ENCODE data around the gene NOL3. TPM values are rescaled to one million over a fixed set of nuclear protein-coding genes. Genes with fewer than 3 reads are reported as not detected.

Gene NOL3
- total RNA-seq, 1 donor from 2014 or later = 28.3 TPM

DNA sequence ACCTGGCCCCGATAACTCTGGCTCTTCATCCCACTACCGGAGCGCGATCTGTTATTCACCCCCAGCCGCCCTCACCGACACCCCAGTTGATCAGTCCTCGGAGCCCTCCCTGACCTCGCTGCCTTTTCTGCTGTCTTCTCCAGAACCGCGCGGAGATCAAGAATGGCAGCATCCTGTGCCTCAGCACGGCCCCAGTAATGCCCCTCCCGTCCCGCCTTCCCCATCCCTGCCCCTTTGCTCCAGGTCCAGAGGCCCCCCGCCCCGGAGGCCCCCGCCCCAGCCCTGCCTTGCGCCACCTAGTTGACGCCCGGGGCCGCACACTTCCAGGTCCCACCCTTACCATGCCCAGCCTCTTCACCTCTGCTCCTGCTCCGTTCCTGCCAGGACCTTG, 29.5 kb downstream of the NOL3 start:
- Histone ChIP-seq H3K27me3 (ENCODE audit: control insufficient read depth, insufficient read depth, low read length) (no peaks in the 10 kb centered on the region), H3K4me3 (ENCODE audit: low read depth, low read length) (no peak overlapping the region), H3K36me3 (ENCODE audit: control insufficient read depth, insufficient read depth, low read length) (peaks cover 2% of the 10 kb centered on the region)
- TF ChIP-seq, protein P1, sequence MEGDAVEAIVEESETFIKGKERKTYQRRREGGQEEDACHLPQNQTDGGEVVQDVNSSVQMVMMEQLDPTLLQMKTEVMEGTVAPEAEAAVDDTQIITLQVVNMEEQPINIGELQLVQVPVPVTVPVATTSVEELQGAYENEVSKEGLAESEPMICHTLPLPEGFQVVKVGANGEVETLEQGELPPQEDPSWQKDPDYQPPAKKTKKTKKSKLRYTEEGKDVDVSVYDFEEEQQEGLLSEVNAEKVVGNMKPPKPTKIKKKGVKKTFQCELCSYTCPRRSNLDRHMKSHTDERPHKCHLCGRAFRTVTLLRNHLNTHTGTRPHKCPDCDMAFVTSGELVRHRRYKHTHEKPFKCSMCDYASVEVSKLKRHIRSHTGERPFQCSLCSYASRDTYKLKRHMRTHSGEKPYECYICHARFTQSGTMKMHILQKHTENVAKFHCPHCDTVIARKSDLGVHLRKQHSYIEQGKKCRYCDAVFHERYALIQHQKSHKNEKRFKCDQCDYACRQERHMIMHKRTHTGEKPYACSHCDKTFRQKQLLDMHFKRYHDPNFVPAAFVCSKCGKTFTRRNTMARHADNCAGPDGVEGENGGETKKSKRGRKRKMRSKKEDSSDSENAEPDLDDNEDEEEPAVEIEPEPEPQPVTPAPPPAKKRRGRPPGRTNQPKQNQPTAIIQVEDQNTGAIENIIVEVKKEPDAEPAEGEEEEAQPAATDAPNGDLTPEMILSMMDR (IDR thresholded peaks at IDR 0.05; ENCODE audit: insufficient read depth, low read length, poor library complexity, severe bottlenecking) = no peak
- no peak for DNase-seq (ENCODE audit: low read depth)

GRCh38 chr16:67200491-67200890, 30.2 kb downstream of the NOL3 start:
- Histone ChIP-seq H3K4me3 (ENCODE audit: low read depth, low read length) (no peak overlapping the region), H3K36me3 (ENCODE audit: control insufficient read depth, insufficient read depth, low read length) (peaks cover 2% of the 10 kb centered on the region), H3K27me3 (ENCODE audit: control insufficient read depth, insufficient read depth, low read length) (no peaks in the 10 kb centered on the region)
- DNase-seq (ENCODE audit: low read depth) = no peak
- TF ChIP-seq, protein P1 (IDR thresholded peaks at IDR 0.05; ENCODE audit: insufficient read depth, low read length, poor library complexity, severe bottlenecking) = no peak

DNA sequence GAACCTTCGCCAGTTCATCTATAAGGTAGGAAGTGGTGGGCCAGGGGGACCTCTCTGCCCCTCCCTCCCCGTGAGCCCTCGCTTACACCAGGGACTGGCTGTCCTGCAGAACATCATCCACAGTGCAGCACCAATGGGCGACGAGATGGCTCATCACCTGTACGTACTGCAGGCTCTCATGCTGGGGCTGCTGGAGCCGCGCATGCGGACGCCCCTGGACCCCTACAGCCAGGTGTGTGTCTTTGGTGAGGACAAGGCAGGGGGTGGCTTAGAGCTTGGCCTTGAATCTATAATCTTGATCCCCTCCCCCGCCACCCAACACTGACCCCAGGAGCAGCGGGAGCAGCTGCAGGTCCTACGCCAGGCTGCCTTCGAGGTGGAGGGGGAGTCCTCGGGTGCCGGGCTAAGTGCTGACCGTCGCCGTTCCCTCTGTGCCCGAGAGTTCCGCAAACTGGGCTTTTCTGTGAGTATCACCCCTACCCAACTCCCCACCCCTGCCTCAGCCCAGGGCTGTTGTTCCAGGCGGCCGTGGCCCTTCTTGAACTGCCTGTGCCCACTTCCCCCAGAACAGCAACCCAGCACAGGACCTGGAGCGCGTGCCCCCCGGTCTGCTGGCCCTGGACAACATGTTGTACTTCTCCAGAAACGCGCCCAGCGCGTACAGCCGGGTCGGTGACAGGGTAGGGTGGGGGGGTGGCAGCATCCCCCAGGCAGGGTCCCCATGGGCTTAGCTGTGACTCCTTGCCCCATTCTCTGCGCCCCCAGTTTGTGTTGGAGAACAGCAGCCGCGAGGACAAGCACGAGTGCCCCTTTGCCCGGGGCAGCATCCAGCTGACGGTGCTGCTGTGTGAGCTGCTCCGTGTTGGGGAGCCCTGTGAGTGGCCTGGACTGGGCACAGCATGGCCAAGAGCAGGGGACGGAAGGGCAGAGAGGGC, 31.3 kb downstream of the NOL3 start:
- Histone ChIP-seq H3K36me3 (ENCODE audit: control insufficient read depth, insufficient read depth, low read length) (no peaks in the 10 kb centered on the region), H3K27me3 (ENCODE audit: control insufficient read depth, insufficient read depth, low read length) (no peaks in the 10 kb centered on the region), H3K4me3 (ENCODE audit: low read depth, low read length) (no peak overlapping the region)
- TF ChIP-seq, protein P1 (IDR thresholded peaks at IDR 0.05; ENCODE audit: insufficient read depth, low read length, poor library complexity, severe bottlenecking) = no peak
- DNase-seq (ENCODE audit: low read depth) = no peak

GRCh38 chr16:67202426-67202825, 32.1 kb downstream of the NOL3 start:
- no peaks in the 10 kb centered on the region for H3K36me3 ChIP-seq (ENCODE audit: control insufficient read depth, insufficient read depth, low read length)
- TF ChIP-seq, protein P1 (IDR thresholded peaks at IDR 0.05; ENCODE audit: insufficient read depth, low read length, poor library complexity, severe bottlenecking) = no peak

GRCh38 chr16:67202956-67203493, 32.7 kb downstream of the NOL3 start:
- no peaks in the 10 kb centered on the region for H3K36me3 ChIP-seq (ENCODE audit: control insufficient read depth, insufficient read depth, low read length)
- H3K27me3 ChIP-seq (ENCODE audit: control insufficient read depth, insufficient read depth, low read length) = no peaks in the 10 kb centered on the region
- no peak overlapping the region for H3K4me3 ChIP-seq (ENCODE audit: low read depth, low read length)
- no peak for DNase-seq (ENCODE audit: low read depth)
- TF ChIP-seq, protein P1 (IDR thresholded peaks at IDR 0.05; ENCODE audit: insufficient read depth, low read length, poor library complexity, severe bottlenecking) = no peak

More at GRCh38 chr16:67202426-67202825, 32.1 kb downstream of the NOL3 start:
- no peak for DNase-seq (ENCODE audit: low read depth)
- H3K27me3 ChIP-seq (ENCODE audit: control insufficient read depth, insufficient read depth, low read length) = no peaks in the 10 kb centered on the region
- H3K4me3 ChIP-seq (ENCODE audit: low read depth, low read length) = no peak overlapping the region
